Peyer's patch (tissue), 4 donors: Measurements from ENCODE around the gene SUCLG1.

Source experiments
- CTCF ChIP-seq, 6 experiments: fragments of 450-650 bp in 4 of 6; fragments of 200-600 bp in 2 of 6; sonication (generic) in 1 of 6; IDR thresholded peaks; one replicate each; pipeline ENCODE4 v1.5.1; 2017 to 2019; ENCODE audit warnings: antibody characterized with exemption in 6 of 6, mild to moderate bottlenecking in 3 of 6, moderate library complexity in 1 of 6
- POLR2A ChIP-seq, 2 donors: fragments of 450-650 bp; IDR thresholded peaks; one replicate each; pipeline ENCODE4 v1.5.1; 2017; ENCODE audit warnings: antibody characterized with exemption in 2 of 2, mild to moderate bottlenecking in 2 of 2, moderate library complexity in 2 of 2

- TF ChIP-seq CTCF (IDR thresholded peaks at IDR 0.05) (no peak), POLR2A (IDR thresholded peaks at IDR 0.05) (no peak)
These were observed 24.2 kb upstream of the SUCLG1 start for GRCh38 chr2:84483320-84483719.
